K562 (cell line): ENCODE data around the gene RAD21L1.

Experiments
- ELK1 ChIP-seq: sonication (generic); formaldehyde crosslinking; IDR thresholded peaks from 2 replicates; pipeline ENCODE4 v1.8.1; 2022; ENCODE audit warnings: missing genetic modification reagents
- EP300 ChIP-seq: IDR thresholded peaks from 2 replicates; pipeline ENCODE4 v1.6.1; 2012; ENCODE audit warnings: low read length, improper control_type of control experiment
- ETS2 ChIP-seq: IDR thresholded peaks from 2 replicates; pipeline ENCODE4 v1.6.1; 2016; ENCODE audit warnings: borderline replicate concordance, missing genetic modification characterization, mild to moderate bottlenecking, moderate library complexity, missing compliant biosample characterization; ENCODE audit not compliant: poor library complexity, severe bottlenecking
- PTTG1 ChIP-seq: fragments of 450-650 bp; IDR thresholded peaks from 2 replicates; pipeline ENCODE4 v1.6.1; 2016; ENCODE audit warnings: low read depth, mild to moderate bottlenecking, missing genetic modification characterization, missing compliant biosample characterization
- SMC3 ChIP-seq: conservative IDR thresholded peaks from 2 replicates; pipeline ENCODE4 v1.6.1; 2011; ENCODE audit warnings: low read depth, low read length, improper control_type of control experiment; ENCODE audit not compliant: insufficient read depth
- ZNF174 ChIP-seq: fragments of 250-450 bp; sonication (Bioruptor Pico); IDR thresholded peaks from 2 replicates; pipeline ENCODE4 v1.4.0; 2020; ENCODE audit warnings: mild to moderate bottlenecking
- ZNF280A ChIP-seq: fragments of 450-650 bp; IDR thresholded peaks from 2 replicates; pipeline ENCODE4 v1.6.1; 2018; ENCODE audit warnings: mild to moderate bottlenecking, low read depth; ENCODE audit not compliant: partially characterized antibody
- TF ChIP-seq, protein P1 (sequence below), 3 experiments: IDR thresholded peaks in 2 of 3; conservative IDR thresholded peaks in 1 of 3; 2 replicates each; pipeline ENCODE4 v1.5.1; 2011 to 2012; ENCODE audit warnings: low read length in 3 of 3, mild to moderate bottlenecking in 3 of 3, control low read depth in 2 of 3, improper control_type of control experiment in 1 of 3, inconsistent platforms in 1 of 3, low read depth in 1 of 3, mixed read lengths in 1 of 3, moderate library complexity in 1 of 3; ENCODE audit not compliant: insufficient read depth in 2 of 3
- TF ChIP-seq, protein P2 (sequence below), 2 experiments: IDR thresholded peaks in 1 of 2; conservative IDR thresholded peaks in 1 of 2; 2 replicates each; pipeline ENCODE4 v1.6.1; 2016; ENCODE audit warnings: low read depth in 2 of 2, mild to moderate bottlenecking in 1 of 2, missing compliant biosample characterization in 1 of 2, missing genetic modification characterization in 1 of 2, moderate library complexity in 1 of 2

DNA sequence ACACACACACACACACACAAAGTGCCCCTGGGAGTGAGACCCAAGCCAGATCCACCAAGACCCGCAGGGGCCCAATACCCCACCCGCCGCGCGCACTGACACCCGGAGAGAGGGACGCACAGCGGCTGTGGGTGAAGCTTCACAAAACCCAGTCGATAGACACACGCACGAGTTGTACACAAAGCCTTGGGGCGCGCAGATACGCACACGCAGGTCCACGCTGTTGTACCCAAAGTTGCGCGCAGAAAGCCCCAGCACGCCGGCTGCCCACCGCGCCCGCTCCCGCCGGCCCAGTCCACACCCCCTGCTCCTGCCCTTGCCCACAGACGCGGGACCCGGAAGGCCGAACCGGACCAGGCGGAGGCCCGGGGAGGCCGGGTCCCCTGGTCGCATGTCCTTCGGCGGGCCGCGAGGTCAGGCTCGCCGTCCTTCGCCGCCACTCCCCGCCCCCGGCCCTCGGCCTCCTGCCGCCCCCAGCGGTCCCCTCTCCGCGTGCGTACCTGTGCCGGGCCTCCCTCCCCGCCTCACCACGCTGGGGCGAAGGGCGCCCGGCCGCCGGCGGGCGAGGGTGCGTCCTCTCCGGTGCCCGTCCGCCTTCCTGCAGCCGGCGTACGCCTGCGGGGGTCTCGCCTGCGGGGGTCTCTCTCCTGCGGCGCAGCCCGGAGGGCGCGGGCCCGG is 41.1 kb upstream of the RAD21L1 start, which contains the start of gene TMEM74B:
- TF ChIP-seq EP300 = no peak
- TF ChIP-seq PTTG1 (tag) = no peak
- no peak for TF ChIP-seq ETS2 (tag)
- no peak for TF ChIP-seq SMC3
- TF ChIP-seq, protein P1, sequence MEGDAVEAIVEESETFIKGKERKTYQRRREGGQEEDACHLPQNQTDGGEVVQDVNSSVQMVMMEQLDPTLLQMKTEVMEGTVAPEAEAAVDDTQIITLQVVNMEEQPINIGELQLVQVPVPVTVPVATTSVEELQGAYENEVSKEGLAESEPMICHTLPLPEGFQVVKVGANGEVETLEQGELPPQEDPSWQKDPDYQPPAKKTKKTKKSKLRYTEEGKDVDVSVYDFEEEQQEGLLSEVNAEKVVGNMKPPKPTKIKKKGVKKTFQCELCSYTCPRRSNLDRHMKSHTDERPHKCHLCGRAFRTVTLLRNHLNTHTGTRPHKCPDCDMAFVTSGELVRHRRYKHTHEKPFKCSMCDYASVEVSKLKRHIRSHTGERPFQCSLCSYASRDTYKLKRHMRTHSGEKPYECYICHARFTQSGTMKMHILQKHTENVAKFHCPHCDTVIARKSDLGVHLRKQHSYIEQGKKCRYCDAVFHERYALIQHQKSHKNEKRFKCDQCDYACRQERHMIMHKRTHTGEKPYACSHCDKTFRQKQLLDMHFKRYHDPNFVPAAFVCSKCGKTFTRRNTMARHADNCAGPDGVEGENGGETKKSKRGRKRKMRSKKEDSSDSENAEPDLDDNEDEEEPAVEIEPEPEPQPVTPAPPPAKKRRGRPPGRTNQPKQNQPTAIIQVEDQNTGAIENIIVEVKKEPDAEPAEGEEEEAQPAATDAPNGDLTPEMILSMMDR (IDR thresholded peaks at IDR 0.05 in 2 of 3, conservative IDR thresholded peaks at IDR 0.05 in 1 of 3; ENCODE audit: insufficient read depth in 2 of 3, low read depth in 1 of 3, low read length in 3 of 3) = no peak
- no peak for TF ChIP-seq ZNF174 (CRISPR knock-in tag)
- TF ChIP-seq ELK1 (CRISPR knock-in tag) = no peak
- TF ChIP-seq, protein P2, sequence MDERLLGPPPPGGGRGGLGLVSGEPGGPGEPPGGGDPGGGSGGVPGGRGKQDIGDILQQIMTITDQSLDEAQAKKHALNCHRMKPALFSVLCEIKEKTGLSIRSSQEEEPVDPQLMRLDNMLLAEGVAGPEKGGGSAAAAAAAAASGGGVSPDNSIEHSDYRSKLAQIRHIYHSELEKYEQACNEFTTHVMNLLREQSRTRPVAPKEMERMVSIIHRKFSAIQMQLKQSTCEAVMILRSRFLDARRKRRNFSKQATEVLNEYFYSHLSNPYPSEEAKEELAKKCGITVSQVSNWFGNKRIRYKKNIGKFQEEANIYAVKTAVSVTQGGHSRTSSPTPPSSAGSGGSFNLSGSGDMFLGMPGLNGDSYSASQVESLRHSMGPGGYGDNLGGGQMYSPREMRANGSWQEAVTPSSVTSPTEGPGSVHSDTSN (CRISPR knock-in tag; IDR thresholded peaks at IDR 0.05; ENCODE audit: low read depth) = no peak
- TF ChIP-seq, protein P2 (tag; conservative IDR thresholded peaks at IDR 0.05; ENCODE audit: low read depth) = no peak
- TF ChIP-seq ZNF280A = no peak
